Adrenal gland (tissue), 12 donors: ENCODE data around the gene MFN2. TPM values are rescaled to one million over a fixed set of nuclear protein-coding genes. Genes with fewer than 3 reads are reported as not detected.

Source experiments
- DNase-seq, 7 donors: peaks; one replicate each; pipeline ENCODE4 v3.0.0-alpha.2; 2019 to 2020
- H3K27ac ChIP-seq, 5 donors: fragments of 200-600 bp; sonication (generic) in 4 of 5; 1 replicate in 3 of 5; 2 replicates in 2 of 5; pipeline versions ENCODE4 v1.5.1 to v1.8.0; 2016 to 2020; ENCODE audit warnings: mild to moderate bottlenecking in 1 of 5
- H3K27me3 ChIP-seq: fragments of 200-600 bp; 2 replicates; pipeline ENCODE4 v1.8.0; 2021
- H3K36me3 ChIP-seq, 2 donors: fragments of 200-600 bp; replicated peaks in 1 of 2; 1 replicate in 1 of 2; 2 replicates in 1 of 2; pipeline versions ENCODE4 v1.5.1 to v1.8.0; 2018 to 2022
- H3K4me1 ChIP-seq, 2 donors: fragments of 200-600 bp; replicated peaks in 1 of 2; 1 replicate in 1 of 2; 2 replicates in 1 of 2; pipeline versions ENCODE4 v1.5.1 to v1.8.0; 2018 to 2021
- H3K4me3 ChIP-seq, 4 donors: fragments of 200-600 bp; sonication (generic) in 3 of 4; one replicate each; pipeline ENCODE4 v1.5.1; 2016 to 2018
- H3K9me3 ChIP-seq, 3 donors: fragments of 200-600 bp; sonication (generic) in 1 of 3; replicated peaks in 1 of 3; 1 replicate in 2 of 3; 2 replicates in 1 of 3; pipeline versions ENCODE4 v1.5.1 to v1.8.0; 2016 to 2021
- CTCF ChIP-seq, 6 experiments: fragments of 450-650 bp in 4 of 6; fragments of 200-600 bp in 2 of 6; sonication (generic) in 1 of 6; IDR thresholded peaks; 1 replicate in 5 of 6; 2 replicates in 1 of 6; pipeline versions ENCODE4 v1.5.1 to v1.8.0; 2016 to 2021; ENCODE audit warnings: antibody characterized with exemption in 6 of 6, mild to moderate bottlenecking in 2 of 6, moderate library complexity in 1 of 6
- POLR2A ChIP-seq, 2 donors: fragments of 450-650 bp; IDR thresholded peaks; one replicate each; pipeline ENCODE4 v1.6.1; 2017; ENCODE audit warnings: antibody characterized with exemption in 2 of 2, mild to moderate bottlenecking in 2 of 2, moderate library complexity in 1 of 2
- WGBS, 4 donors: extraction: QIAGEN DNeasy Blood & Tissue Kit in 2 of 4; methylation state at CpG; one replicate each; pipeline versions ENCODE4 v1.1.5 to v1.1.7; 2013 to 2017; 5-methylcytosine and 5-hydroxymethylcytosine counted together
- intact Hi-C, 2 donors: fragments of 100-400 bp; cut with DNase I; formaldehyde crosslinking; loops; one replicate each; pipeline versions ENCODE4 v1.14.1 to v1.15.0; 2022 to 2023
- polyA plus RNA-seq, 3 donors: library from polyadenylated mRNA; stranded (reverse); fragments of 200-250 nt in 2 of 3; fragments of 350-450 nt in 1 of 3; fragmentation: Illumina TruSeq in 1 of 3; extraction: RNeasy Lipid Tissue Mini Kit (QIAGEN cat#74804) in 1 of 3; gene quantifications; one replicate each; pipeline ENCODE4 v1.2.3, GENCODE V29; 2013 to 2014
- total RNA-seq, 9 donors: library from RNA; depleted of rRNA in 4 of 9; stranded (reverse); fragments of >200 nt in 4 of 9; fragments of 120-200 nt in 1 of 9; fragmentation: NEBNext Ultra II Directional in 1 of 9; extraction: Animal tissue kit (Norgen Biotek cat#: 25700) in 1 of 9; gene quantifications; one replicate each; pipeline versions ENCODE4 v1.1.0 to v1.2.4, GENCODE V29; 2013 to 2023
- donor health status: healthy with polysubstance abuse.
- donor health status: Bipolar disorder and iron deficiency.
- donor health status: DM: yes; HTN: yes; CAD: no.
- donor health status: DM: no; HTN: no; CAD: no.
- donor health status: DM: no; HTN: no; CAD: no.
- donor health status: DM: yes; HTN: yes; CAD: no.

MFN2 gene
- total and polyA plus RNA-seq, 12 donors: 26.6 to 103 (median 63.5) TPM

DNA sequence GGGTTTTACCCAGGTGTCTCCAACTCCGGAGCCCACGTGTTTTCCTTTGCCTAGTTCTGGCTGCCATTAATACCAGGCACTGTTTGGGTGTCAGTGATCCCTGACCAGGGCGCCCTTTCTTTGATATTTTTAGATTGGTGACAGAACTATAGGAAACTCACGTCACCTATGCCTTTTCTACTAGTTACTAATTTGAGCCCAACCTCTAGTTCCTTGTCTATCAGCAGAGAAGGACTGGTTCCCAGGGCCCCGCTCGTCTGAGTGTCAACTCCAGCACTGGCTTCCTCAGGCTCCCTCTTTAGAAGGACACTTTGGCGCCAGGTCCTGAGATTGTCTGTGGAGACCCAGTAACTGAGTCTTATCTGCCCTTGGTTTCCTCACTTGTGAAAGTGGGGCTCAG lies 9.4 kb downstream of the MFN2 start:
- Histone ChIP-seq H3K27ac (no peak overlapping the region), H3K9me3 (no peaks in the 10 kb centered on the region), H3K27me3 (no peaks in the 10 kb centered on the region), H3K36me3 (peaks cover 0 to 56% of the 10 kb centered on the region in 2 donors), H3K4me3 (no peak overlapping the region), H3K4me1 (no peaks in the 10 kb centered on the region)
- intact Hi-C loops: no loop called here
- DNase-seq: no peak
- 91 to 94% (median 92%) methylated on average over 7 of the region's 7 CpGs for WGBS, 4 donors
- TF ChIP-seq POLR2A (IDR thresholded peaks at IDR 0.05): no peak
- no peak for TF ChIP-seq CTCF (IDR thresholded peaks at IDR 0.05)

- WGBS, 4 donors: 85 to 89% (median 89%) methylated on average over 8 to 10 of the region's 10 CpGs
- no peak for DNase-seq
- Histone ChIP-seq H3K4me3 (no peak overlapping the region), H3K27ac (no peak overlapping the region), H3K36me3 (peaks cover 0 to 64% of the 10 kb centered on the region in 2 donors), H3K27me3 (no peaks in the 10 kb centered on the region), H3K4me1 (no peaks in the 10 kb centered on the region), H3K9me3 (no peaks in the 10 kb centered on the region)
- intact Hi-C loops: no loop called here
- TF ChIP-seq CTCF (IDR thresholded peaks at IDR 0.05) (no peak), POLR2A (IDR thresholded peaks at IDR 0.05) (no peak)
These were observed 10.2 kb downstream of the MFN2 start for GRCh38 chr1:11990303-11991032.

GRCh38 chr1:11991969-11992676 lies 11.9 kb downstream of the MFN2 start:
- no peaks in the 10 kb centered on the region for H3K4me1 ChIP-seq
- H3K36me3 ChIP-seq: peaks cover 0 to 81% of the 10 kb centered on the region in 2 donors
- no peaks in the 10 kb centered on the region for H3K9me3 ChIP-seq
- intact Hi-C loops: no loop called here
- TF ChIP-seq POLR2A (IDR thresholded peaks at IDR 0.05) (no peak), CTCF (IDR thresholded peaks at IDR 0.05) (no peak)
- no peaks in the 10 kb centered on the region for H3K27me3 ChIP-seq
- DNase-seq: no peak
- H3K27ac ChIP-seq: no peak overlapping the region
- WGBS, 4 donors: 75 to 84% (median 81%) methylated on average over 10 to 16 of the region's 16 CpGs
- H3K4me3 ChIP-seq: no peak overlapping the region

DNA sequence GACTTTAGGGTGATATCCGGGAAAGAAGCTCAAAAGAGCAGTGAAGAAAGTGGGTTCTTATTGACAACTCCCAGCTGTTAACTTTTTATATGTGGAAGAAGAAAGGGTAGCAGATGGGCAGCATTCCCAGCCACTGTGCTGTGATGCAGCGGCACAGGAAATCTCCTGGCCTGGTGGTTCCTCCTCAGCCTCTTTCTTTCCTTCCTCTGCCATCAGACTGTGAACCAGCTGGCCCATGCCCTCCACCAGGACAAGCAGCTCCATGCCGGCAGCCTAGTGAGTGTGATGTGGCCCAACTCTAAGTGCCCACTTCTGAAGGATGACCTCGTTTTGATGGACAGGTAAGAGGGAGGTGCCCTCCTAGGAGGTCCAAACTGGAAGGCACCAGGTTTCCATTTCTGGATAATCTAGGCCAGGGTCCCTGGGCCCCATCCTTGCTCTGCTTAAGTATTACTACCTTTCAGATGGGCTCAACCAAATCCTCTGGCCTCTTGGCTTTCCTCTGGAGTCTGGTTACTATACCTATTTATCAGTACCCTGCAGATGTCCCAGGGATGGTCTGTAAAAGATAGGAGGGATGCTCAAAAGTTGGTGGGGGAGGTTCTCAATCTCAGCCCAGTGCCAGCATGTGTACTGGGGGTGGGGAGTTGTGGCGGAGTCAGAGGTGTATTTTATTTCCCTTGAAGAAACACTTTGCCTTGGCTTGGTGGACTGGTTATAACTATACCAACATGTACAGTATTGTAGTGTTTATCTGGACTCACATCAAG lies 17.0 kb downstream of the MFN2 start:
- DNase-seq: no peak
- H3K27me3 ChIP-seq: no peaks in the 10 kb centered on the region
- no peaks in the 10 kb centered on the region for H3K9me3 ChIP-seq
- H3K36me3 ChIP-seq: peaks cover 0 to 98% of the 10 kb centered on the region in 2 donors
- H3K27ac ChIP-seq: no peak overlapping the region
- 82 to 90% (median 86%) methylated on average over 4 to 5 of the region's 5 CpGs for WGBS, 4 donors
- no peaks in the 10 kb centered on the region for H3K4me1 ChIP-seq
- no peak overlapping the region for H3K4me3 ChIP-seq
- TF ChIP-seq POLR2A (IDR thresholded peaks at IDR 0.05) (no peak), CTCF (IDR thresholded peaks at IDR 0.05) (no peak)
- intact Hi-C loops: no loop called here
